T-helper 2 cell (primary cell): ENCODE data around the gene SLC16A8.
"Not testable (repeated sequence)": the region's sequence is repeated elsewhere in the genome, so short reads cannot be mapped to it uniquely, and the experiment has no call there.

Experiments
- DNase-seq, 5 experiments: peaks; one replicate each; pipeline versions ENCODE4 v3.0.0 to v3.0.0-alpha.2; 2012 to 2022

Gene SLC16A8

DNA sequence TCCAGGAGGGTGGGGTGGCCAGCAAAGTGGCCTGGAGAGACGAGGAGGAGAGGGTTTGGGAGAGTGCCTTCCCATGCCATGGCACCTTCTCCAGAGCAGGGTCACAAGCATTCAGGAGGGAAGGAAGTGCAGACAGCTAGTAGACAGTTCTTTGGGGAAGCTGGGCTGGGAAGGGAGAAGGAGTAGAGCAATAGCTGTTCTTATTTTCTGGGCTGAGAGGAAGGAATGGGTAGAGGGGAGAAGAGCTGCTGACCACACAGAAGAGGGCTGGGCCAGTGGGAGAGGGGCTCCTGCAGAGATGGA, 41.5 kb downstream of the SLC16A8 start:
- DNase-seq, result no peak

DNA sequence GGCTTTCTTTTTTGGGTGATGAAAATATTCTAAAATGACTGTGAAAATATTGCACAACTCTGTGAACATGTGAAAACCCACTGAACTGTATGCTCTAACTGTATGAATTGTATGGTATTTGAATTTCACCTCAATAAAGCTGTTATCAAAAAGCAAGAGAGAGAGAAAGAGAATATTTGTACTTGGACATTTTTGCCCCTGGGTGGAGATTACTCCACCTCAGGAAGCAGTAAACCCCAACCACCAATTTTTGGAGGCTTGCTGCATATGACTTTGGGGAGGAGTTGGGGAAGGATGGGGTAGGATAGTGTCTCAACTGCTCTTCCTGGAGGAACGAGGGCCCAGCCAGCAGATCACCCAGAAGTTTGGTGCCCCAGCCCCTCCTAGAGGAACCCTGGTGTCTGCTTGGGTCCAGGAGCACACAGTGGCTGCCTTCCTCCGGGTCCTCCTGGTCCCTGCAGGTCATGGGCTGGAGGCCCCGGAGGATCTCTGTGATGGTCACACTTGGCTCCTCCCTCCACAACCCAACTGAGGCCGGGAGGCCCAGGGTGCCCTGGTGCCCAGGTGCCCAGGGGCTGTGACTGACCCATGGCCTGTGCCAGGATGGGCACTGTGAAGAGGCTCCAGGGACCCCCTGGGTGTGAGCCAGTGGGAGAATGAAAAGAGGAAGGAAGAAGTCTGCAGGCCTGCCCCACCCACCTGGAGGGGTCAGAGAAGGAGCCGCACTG, 42.1 kb downstream of the SLC16A8 start:
- no peak for DNase-seq

DNA sequence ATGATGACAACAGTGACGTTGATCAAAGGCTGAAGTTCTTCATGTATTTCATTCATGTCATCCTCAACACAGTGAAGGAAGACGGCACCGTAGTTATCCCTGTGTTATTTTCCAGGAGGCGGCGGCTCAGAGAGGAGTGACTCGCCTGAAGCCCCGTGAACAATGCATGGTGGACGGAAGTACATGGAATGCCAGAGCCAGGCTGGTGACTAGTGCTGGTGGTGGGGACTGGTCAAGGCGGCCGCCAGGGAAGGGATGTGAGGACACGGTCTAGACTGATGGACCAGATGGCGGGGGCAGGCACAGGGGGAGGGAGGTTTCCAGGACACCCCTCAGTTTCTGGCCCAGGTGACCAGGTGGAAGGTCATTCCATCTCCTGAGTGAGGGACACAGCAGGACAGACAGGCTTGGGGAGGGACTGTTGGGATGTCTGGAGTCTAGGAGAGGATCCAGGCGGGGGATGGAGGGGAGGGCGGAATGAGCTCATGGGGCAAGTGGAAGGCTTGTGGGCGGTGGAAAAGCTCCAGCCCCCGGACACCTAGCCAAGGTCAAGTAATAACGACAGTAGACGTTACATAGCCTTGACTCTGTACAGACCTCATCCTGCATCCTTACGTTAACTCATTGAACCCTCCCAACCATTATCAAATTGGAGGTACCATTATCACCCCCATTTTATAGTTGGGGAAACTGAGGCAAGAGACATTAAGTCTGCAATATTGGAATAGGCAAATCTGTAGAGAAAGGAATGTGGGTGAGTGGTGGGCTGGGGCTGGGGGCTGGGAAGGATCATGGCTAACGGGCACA, 42.8 kb downstream of the SLC16A8 start:
- no peak for DNase-seq

DNA sequence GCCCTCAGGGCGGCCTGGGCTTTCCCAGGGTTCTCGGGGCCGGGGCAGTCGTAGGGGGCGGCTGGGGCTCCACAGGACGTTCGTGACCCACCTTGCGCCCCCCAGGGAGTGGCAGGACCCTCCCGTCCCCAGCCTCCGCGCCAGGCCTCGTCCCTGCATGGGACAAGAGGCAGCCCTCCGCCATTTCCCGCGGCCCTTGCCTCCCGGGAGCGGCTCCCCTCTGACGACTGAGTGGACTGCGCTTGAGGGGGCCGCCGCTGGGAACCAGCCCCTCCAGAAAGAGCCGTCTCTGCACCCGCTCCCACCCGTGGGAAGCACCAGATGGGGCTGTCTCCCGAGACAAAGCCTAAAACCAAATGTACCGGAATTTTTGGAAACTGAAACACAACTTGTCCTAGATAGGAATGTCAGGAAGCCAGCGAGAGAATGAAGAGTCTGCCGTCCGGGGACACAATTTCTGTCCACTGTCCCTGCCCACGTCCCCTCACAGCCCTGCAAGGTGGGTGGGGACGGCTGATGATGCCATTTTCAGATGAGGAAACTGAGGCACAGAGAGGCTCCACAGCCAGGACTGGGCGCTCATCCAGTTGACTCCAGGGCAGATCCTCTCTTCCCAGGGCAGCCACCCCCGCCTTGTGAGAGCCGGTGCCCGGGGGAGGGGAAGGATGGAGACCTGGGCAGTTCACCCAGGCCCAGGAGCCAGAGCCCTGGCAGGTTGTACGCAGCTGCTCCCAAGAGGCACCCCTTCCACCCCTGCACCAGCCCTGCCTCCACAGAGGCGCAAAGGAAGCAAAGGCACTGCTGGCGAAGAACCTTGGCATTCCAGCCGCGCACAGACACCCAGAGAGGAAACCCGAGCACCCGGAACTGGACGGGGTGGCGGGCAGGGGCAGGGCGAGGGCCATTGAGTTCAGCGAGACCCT, 44.8 kb downstream of the SLC16A8 start:
- DNase-seq, result no peak

DNA sequence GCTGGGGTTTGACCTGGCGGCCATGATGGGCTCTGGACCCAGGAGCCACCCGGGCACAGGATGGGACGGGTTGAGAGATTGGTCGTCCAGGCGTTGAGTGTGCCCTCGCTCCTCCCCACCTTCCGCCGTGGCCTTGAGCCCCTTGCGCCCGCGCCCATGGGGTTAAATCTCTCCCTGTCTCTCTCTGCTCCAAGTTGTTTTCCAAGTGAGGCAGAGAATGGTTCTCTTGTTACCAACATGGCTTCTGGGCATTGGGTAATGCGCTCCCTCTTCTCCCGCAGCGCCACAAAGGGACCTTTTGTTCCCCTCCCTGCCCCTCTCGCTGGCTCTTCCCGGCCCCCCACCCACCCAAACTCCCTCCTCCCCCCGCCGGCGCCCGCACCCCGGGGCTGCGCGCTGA, 45.6 kb downstream of the SLC16A8 start:
- DNase-seq, result no peak

DNA sequence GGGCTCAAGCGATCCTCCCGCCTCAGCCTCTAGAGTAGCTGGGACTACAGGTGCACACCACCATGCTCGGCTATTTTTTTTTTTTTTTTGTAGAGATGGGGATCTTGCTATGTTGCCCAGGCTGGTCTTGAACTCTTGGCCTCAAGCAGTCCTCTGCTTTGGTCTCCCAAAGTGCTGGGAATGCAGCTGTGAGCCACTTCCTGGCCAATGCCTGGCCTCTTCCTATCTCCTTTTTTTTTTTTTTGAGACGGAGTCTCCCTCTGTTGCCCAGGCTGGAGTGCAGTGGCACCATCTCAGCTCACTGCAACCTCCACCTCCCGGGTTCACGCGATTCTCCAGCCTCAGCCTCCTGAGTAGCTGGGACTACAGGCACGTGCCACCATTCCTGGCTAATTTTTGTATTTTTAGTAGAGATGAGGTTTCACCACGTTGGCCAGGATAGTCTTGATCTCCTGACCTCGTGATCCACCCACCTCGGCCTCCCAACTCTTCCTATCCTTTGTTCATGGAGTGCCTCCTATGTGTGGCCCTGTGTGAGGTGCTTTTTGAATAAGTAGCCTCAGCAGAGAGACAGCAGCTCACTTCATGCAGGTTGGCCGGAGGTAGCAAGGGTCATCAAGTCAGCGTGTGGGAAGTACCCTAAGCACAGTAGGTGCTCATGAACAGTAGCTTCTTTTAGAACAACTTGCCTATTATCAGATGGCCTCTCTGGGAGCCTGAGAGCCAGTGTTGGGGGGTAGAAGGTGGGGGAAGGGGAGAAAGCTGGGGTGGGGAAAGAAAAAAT, 46.4 kb downstream of the SLC16A8 start:
- DNase-seq, result not testable (repeated sequence)

DNA sequence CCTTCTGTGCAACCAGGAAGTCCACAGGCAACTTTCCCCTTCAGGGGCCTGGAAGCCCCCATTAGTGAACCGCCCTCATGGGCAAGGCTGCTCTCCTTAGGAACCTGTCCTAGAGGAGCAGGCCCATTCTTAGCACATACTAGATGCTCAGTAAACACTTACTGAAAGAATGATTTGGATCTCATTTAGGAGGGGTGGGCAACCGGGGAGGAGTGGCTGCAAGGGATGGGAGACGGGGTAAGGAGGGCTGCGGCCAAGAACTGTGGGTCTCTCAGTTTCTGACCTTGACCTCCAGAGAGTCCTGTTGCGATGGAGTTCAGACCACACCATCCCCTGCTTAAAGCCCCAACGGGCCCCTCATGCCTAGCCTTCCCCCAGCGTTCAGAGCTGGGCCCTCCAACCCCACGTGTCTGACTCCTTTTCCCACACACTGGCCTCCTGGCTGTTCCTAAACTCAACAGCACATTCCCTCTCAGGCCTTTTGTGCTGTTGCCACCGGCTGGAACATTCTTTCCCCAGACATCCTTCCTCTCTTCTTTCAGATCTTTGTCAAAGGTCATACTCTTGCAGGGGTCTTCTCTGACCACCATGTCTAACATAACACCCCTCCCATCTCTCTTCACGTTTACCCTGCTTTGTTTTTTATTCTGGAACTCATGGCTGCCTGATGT, 47.5 kb downstream of the SLC16A8 start:
- DNase-seq, result no peak

DNA sequence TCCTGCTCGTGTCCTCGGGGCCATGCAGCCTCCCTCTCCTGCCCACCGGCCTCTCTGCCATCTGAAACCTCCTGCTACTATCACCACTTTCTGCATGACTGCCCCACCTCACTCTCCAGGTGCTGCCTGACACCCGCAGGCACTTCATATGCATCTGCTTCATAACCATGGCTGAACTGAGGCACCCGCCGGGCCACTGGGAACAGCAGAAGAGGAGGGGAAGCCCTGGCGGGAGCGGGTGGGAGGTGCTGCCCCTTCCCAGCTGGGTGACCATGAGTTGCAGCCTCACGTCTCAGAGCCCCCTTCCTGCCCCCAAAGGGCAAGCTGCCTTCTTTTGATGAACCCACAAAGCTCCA, 48.5 kb downstream of the SLC16A8 start:
- no peak for DNase-seq

DNA sequence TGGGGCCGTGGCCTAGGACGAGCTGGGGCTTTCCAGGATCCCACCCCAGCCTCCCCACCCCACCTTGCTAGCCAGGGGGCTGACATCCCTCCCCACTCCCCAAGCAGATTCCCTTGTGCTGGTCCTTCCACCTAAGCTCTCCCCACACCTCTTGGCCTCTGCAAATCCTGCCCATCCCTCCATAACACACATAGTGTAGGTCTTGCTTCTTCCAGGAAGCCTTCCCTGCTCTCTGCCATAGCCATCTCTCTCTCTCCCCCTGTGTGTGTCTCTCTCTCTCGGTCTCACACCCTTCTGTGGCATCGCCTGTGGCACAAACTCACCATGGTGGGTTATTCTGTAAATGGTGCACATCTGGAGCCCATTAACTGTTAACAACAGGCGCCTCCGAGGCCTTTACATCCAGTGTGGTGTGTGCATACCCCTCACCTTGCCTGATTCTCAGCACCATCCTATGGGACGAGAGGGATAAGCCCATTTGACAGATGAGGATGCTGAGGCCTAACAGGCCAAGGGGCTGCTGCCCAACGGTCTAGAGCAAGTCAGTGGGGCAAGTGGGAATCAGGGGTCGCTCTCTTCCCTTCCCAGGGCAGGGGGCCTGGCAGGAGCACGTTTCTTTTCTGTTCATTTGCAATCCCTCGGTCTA, 49.0 kb downstream of the SLC16A8 start:
- no peak for DNase-seq

DNA sequence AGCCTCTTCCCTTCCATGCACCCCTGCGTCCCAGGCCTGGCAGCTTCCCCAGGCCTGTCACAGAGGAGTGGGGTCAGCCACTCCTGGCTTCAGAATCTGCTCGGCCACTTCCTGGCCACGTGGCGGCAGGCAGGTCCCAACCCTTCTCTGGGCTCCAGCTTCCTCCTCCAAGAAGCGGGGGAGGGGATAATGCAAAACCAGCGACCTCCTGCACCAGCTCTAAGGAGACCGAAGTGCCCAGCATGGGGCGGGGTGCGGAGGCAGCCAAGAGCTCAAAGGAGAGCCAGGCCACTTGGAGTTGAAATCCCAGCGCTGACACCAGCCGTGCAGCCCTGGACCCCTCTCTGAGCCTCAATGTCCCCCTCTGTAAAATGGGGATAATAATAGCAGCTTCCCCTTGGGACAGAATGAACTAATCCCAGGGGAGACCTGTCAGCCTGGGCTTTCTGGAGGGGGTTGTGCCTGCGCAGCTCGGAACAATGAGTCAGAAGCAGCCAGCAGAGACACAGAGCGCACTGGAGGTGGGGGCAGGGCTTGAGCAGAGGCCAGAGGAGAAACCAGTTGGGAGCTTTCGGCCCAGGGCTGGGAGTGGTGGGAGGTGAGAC, 49.6 kb downstream of the SLC16A8 start:
- DNase-seq, result no peak

DNA sequence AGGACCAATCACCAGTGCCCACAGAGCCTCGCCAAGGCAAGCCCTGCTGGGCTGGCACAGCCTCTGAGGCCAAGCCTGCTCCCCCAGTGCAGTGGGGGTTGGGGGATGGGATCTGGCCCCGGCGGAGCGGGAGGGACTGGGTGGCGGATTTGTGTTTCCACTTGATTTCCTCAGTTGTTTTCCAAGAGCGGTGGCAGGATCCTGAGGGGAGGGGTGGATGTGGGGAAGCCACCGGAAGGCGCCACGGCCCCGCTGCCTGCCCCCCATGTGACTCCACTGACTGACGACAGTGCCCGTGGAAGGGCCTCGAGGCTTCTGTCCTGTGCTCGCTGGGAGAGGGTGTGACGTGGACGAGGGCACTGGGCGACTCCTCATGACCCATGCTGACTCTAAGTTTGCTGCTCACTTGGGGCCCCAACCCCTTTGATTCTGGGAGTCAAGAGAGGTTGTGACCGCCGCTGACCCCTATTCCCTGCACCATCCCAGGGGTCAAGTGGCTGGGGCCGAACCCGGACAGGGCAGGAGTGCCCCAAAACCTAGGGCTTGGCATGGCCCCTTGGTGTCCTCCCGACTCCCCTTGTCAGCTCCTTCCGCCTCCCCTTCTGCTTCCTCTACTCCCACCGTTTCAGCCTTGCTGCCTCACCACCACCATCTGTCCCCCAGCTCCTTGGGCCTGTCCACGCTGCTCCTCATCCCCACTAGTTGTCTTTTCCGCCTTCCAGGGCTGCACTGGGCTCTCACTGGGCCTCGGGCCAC, 50.3 kb downstream of the SLC16A8 start:
- DNase-seq, result no peak

DNA sequence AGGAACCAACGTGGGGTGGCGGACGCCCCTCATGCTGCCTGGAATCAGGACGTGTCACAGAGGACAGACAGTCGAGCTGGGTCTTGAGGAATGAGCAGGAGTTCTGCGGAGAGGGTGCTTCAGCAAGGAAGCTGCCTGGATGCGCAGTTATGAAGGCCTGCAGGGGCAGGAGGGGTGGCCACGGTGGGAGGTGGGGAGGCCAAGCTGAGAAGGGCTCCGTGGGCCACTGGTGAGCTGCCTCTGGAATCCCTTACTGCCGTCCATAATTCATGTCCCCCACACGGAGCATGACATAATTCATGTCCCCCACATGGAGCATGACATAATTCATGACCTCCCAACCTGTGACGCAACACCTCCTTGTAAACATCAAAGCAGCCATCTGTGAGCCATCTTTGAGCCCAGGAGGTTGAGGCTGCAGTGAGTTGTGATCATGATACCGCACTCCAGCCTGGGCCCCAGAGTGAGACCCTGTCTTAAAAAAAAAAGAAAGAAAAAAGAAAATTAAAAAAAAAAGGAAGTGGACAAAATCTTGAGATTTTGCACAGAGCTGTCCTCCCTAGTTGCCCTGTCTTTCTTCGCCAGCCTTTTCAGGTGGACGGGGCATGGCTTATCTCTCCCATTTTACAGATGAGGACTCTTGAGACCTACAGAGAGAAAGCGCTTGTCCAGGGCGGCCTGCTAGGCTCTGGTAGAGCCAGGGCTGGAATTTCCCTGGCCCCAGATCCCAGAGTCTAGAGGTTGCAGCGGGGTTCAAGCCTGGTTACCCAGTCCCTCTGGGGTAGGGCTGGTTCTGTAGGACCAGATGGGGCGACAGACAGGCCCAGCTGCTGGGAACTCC, 51.1 kb downstream of the SLC16A8 start:
- DNase-seq, result no peak

DNA sequence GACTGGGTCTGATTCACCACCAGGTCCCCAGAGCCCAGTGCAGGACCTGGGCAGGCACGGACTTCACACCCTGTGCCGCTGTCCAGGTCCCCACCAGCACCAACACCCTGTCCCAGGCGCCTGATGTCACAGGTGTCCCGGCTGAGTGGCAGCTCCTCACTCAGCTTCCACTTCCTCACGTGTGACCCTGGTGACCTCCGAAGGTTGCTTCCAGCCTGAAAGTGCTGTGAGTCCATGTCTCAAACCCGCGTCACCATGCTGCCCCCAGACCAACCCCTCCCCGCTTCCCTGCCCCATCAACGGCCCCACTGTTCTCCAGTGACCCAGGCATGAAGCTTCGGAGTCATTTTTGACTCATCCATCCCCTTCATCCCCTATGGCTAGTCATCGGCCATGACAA, 52.5 kb downstream of the SLC16A8 start:
- DNase-seq, result no peak

DNA sequence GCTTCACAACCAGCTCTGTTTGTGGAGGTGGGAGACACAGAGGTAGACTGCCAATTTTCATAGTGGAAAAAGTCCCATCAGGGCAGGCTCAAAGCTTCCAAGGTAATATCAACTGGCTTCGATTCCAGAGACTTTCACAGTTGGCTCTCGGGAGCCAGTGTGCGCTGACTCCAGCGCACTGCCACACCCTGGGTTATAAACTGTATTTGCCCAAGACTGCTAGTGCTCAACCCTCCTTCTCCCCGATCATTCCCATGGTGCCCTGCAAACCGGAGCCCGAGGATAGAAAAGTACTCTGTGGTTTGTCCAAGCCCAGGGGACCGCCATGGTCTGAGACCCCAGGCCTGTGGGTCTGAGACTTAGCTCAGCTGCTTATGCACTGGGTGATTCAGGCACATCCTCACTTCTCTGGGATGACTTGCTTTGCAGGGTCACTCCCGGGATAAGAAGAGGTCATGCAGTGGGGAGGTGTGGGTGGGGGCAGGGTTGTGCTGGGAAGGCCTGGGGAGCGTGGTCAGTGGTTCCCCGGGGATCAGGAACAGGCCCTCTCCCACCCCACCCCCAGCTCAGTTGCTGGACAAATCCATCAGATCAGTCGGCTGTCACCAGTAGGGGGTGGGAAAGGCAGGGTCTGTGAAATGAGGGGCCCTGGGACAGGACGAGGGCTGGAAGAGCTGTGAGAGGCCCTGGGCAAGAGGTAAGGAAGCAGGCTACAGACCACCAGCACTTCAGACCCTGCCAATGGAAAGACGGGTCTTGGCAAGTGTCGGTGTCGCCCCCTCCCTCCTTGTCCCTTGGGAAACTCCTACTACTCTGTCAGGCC, 53.5 kb downstream of the SLC16A8 start:
- no peak for DNase-seq

DNA sequence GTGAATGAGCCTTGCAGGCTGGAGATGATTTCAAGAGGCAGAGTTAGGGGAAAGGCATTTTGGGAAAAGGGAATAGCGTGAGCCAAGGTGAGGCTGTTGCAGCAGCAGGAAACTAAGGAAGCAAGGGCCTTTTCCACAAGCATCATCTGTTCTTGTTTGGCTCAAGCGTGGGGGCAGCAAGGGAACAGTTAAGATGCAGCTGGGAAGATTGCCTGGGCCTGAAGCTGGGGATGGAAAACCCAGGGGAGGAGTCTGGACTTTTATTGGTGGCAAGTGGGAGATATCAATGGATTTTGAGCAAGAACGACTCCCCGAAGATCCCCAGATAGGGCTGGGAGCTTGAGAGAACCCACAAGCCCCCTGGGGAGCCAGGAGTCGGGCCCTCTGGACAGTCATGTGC, 54.1 kb downstream of the SLC16A8 start:
- DNase-seq, result no peak

DNA sequence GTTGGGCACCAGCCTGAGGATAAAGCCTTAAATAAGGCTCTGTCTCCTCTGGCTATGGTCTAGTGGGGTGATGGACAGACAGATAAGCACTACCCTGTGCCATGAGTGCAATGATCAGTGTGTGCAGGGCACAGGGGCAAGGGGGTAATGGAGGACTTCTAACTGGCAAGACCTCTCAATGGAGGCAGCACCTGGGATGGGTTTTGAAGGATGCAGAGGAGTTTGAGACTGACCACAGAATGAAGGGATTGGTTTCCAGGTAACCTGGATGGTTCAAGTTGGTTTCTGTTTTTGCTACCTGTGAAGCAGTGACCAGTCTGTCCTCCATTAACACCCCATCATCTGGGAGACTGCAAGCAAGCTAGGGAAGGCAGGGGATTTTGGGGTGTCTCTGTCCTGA, 54.6 kb downstream of the SLC16A8 start:
- no peak for DNase-seq

DNA sequence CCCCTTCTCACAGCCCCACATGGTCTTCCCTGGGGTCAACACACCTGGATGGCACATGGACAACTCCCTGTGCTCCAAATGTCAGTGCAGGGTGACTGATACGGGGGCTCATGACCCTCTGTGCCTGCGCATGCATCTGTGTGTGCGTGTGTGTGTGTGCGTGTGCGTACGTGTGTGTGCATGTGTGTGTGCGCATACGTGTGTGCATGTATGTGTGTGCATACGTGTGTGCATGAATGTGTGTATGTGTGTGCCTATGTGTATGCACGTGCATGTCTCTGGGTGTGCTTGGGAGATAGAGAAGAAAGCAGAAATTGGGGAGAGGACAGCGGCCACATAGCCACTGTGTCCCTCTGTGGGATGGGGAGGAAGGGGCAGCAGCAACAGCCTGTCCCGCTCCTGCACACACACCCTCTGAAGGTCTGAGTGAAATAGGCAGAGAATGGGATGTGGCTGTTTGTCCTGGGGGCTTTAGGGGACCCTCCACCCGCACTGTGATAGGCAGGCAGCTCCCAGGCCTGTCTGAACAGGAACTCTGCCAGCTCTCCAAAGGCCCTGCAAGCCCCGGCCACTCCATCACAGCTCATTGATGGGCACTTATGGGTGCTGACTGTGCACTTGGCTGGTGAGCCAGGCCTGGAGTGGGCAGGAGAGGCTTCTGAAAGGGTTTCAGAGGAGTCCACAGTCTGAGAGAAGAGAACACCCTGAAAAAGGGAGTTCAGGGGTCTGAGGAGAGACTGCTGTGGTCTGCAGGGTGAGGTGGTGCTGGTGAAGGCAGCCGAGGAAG, 55.4 kb downstream of the SLC16A8 start:
- no peak for DNase-seq
